IPS DF 4.7 (cell line): Measurements from ENCODE around the gene IGFN1.
"Not testable (repeated sequence)": the region's sequence is repeated elsewhere in the genome, so short reads cannot be mapped to it uniquely, and the experiment has no call there.

ENCODE experiments used
- DNase-seq: peaks from one replicate; pipeline ENCODE4 v3.0.0-alpha.2; 2013; ENCODE audit warnings: low spot score; ENCODE audit errors: extremely low read depth

Gene IGFN1

GRCh38 chr1:201163036-201163435, 27.6 kb upstream of the IGFN1 start:
- DNase-seq: not testable (repeated sequence)

GRCh38 chr1:201163707-201164106, 26.9 kb upstream of the IGFN1 start:
- DNase-seq: no peak

- DNase-seq: no peak
These were observed 26.0 kb upstream of the IGFN1 start for GRCh38 chr1:201164645-201165044.

GRCh38 chr1:201167041-201167991, 23.3 kb upstream of the IGFN1 start:
- DNase-seq: no peak

- DNase-seq: no peak
These were observed 21.4 kb upstream of the IGFN1 start for GRCh38 chr1:201169203-201169602.

GRCh38 chr1:201169971-201170532, 20.6 kb upstream of the IGFN1 start:
- no peak for DNase-seq

- no peak for DNase-seq
These were observed 20.0 kb upstream of the IGFN1 start for GRCh38 chr1:201170533-201171062.

GRCh38 chr1:201171063-201172036, 19.3 kb upstream of the IGFN1 start:
- no peak for DNase-seq

GRCh38 chr1:201172326-201172725, 18.3 kb upstream of the IGFN1 start:
- no peak for DNase-seq

GRCh38 chr1:201172999-201173610, 17.5 kb upstream of the IGFN1 start:
- DNase-seq: no peak

GRCh38 chr1:201173736-201174135, 16.9 kb upstream of the IGFN1 start:
- DNase-seq: no peak

- no peak for DNase-seq
These were observed 14.7 kb upstream of the IGFN1 start for GRCh38 chr1:201175820-201176500.

GRCh38 chr1:201176940-201177339, 13.7 kb upstream of the IGFN1 start:
- no peak for DNase-seq

- no peak for DNase-seq
These were observed 11.9 kb upstream of the IGFN1 start for GRCh38 chr1:201178718-201179117.

- no peak for DNase-seq
These were observed 10.5 kb upstream of the IGFN1 start for GRCh38 chr1:201180141-201180540.

- DNase-seq: no peak
These were observed 9.7 kb upstream of the IGFN1 start for GRCh38 chr1:201180901-201181300.

- no peak for DNase-seq
These were observed 9.3 kb upstream of the IGFN1 start for GRCh38 chr1:201181323-201181722.

- DNase-seq: no peak
These were observed 8.9 kb upstream of the IGFN1 start for GRCh38 chr1:201181726-201182125.

GRCh38 chr1:201183209-201183608, 7.4 kb upstream of the IGFN1 start:
- DNase-seq: no peak

- DNase-seq: no peak
These were observed 6.9 kb upstream of the IGFN1 start for GRCh38 chr1:201183753-201184152.
